Activated T-cell treated with anti-CD3 and anti-CD28 coated beads, Interleukin-2, amount 50 U/mL, for 72 hours (primary cell): ENCODE results near the gene LINS1. TPM values are rescaled to one million over a fixed set of nuclear protein-coding genes. Genes with fewer than 3 reads are reported as not detected.

ENCODE experiments used
- ATAC-seq, 2 donors: fragments of 150-1000 bp; cut with Tn5 transposase; replicated peaks in 1 of 2; 2 replicates each; pipeline ENCODE4 v1.10.0; 2021; ENCODE audit warnings: moderate library complexity in 2 of 2, mild to moderate bottlenecking in 1 of 2
- DNase-seq, 2 donors: peaks; one replicate each; pipeline ENCODE4 v3.0.0; 2021 to 2022; ENCODE audit warnings: mixed read lengths in 1 of 2
- H3K27ac Mint-ChIP-seq: one replicate; pipeline ENCODE4 v1.8.0; 2022; ENCODE audit warnings: mild to moderate bottlenecking, moderate library complexity, mixed read lengths
- H3K27me3 Mint-ChIP-seq: one replicate; pipeline ENCODE4 v1.8.0; 2022; ENCODE audit warnings: low read depth, mixed read lengths
- H3K36me3 Mint-ChIP-seq, 2 donors: one replicate each; pipeline ENCODE4 v1.8.0; 2022; ENCODE audit warnings: mixed read lengths in 2 of 2, mild to moderate bottlenecking in 1 of 2; ENCODE audit not compliant: insufficient read depth in 2 of 2
- H3K4me1 Mint-ChIP-seq: one replicate; pipeline ENCODE4 v1.8.0; 2022; ENCODE audit warnings: low read depth, mixed read lengths
- H3K4me3 Mint-ChIP-seq, 2 donors: one replicate each; pipeline ENCODE4 v1.8.0; 2022; ENCODE audit warnings: mild to moderate bottlenecking in 2 of 2, mixed read lengths in 2 of 2, moderate library complexity in 2 of 2
- H3K9me3 Mint-ChIP-seq, 2 donors: one replicate each; pipeline ENCODE4 v1.8.0; 2022; ENCODE audit warnings: mixed read lengths in 2 of 2
- total RNA-seq, 2 donors: library from RNA; stranded (reverse); gene quantifications; one replicate each; pipeline ENCODE4 v1.2.3, GENCODE V29; 2022

Gene LINS1
- total RNA-seq, 2 donors from 2014 or later: 41.6 to 51.2 TPM

DNA sequence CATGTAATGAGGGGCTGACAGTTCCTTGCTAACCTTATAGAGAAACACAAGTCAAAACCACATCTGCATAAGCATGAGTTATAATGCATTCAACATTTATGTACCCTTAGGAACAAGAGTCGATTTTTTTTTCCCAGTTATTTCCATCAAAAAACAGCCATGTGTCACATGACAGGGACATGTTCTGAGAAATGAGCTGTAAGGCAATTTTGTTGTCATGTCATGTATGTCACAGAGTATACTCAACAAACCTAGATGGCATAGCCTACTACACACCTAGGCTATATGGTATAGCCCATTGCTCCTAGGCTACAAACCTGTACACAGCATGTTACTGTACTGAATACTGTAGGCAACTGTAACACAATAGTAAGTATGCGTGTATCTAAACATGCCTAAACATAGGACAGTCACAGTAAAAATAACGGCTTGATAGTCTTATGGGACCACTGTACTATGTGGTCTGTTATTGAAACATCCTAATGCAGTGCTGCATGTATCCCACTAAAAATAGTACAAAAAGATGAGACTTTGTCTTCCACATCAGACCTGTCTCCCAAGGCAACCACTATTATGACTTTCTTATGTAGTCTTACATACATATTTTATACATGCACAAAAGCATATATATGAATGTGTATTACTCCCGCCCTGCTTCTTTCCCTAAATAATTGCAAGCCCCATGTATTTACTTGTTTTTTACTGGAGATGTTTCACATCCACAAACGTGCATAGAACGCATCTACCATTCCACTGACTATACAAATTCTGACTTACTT is 34.9 kb downstream of the LINS1 start:
- H3K36me3 Mint-ChIP-seq: peaks cover 4 to 27% of the 10 kb centered on the region in 2 donors
- no peak overlapping the region for H3K27ac Mint-ChIP-seq
- H3K9me3 Mint-ChIP-seq: no peaks in the 10 kb centered on the region
- no peak for ATAC-seq
- H3K4me1 Mint-ChIP-seq: peaks cover 20% of the 10 kb centered on the region
- DNase-seq: no peak
- no peak overlapping the region for H3K4me3 Mint-ChIP-seq
- no peaks in the 10 kb centered on the region for H3K27me3 Mint-ChIP-seq

DNA sequence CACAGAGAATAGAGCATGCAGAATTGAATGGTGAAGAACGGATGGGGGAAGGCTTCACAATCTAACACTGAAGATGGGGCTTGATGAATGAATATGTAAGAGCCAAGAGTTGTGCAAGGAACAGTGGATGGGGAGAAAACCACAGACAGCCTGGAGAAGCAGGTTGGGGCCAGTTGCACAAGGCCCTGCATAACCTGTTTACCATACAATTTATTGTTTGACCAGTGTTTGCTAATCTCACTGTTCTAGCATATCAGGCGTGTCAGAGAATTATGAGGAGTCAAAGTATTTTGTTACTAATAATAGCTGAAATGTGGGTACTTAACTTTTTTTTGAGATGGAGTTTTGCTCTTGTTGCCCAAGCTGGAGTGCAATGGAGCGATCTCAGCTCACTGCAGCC is 36.4 kb downstream of the LINS1 start:
- no peak overlapping the region for H3K4me3 Mint-ChIP-seq
- H3K4me1 Mint-ChIP-seq: peaks cover 6% of the 10 kb centered on the region
- H3K27ac Mint-ChIP-seq: no peak overlapping the region
- no peaks in the 10 kb centered on the region for H3K27me3 Mint-ChIP-seq
- H3K9me3 Mint-ChIP-seq: no peaks in the 10 kb centered on the region
- DNase-seq (no peak), ATAC-seq (no peak)
- H3K36me3 Mint-ChIP-seq: peaks cover 4 to 22% of the 10 kb centered on the region in 2 donors

DNA sequence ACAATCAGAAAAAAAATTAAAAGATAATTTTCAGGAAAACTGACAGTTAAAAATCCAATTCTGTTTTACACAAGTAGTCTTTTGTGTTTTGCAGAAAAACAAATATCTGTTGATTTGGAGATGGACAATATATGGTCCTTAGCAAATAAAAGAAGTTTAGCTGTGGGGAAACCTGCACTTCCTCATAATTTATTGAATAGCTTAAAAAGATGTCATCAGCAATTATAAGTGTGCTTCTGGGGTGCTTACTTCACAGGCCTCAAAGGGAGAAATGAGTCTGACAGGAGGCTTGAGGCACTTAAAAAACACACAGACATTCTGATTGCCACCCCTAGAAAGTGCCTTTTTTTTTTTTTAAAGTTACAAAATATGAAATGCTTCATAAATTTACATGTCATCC is 41.7 kb downstream of the LINS1 start:
- Mint-ChIP-seq H3K27me3 (no peaks in the 10 kb centered on the region), H3K36me3 (peaks cover 4 to 19% of the 10 kb centered on the region in 2 donors), H3K9me3 (no peaks in the 10 kb centered on the region), H3K4me1 (no peaks in the 10 kb centered on the region), H3K4me3 (no peak overlapping the region), H3K27ac (no peak overlapping the region)
- DNase-seq (no peak), ATAC-seq (no peak)

- Mint-ChIP-seq H3K27ac (no peak overlapping the region), H3K4me3 (no peak overlapping the region), H3K36me3 (peaks cover 2 to 17% of the 10 kb centered on the region in 2 donors), H3K4me1 (no peaks in the 10 kb centered on the region), H3K9me3 (no peaks in the 10 kb centered on the region), H3K27me3 (no peaks in the 10 kb centered on the region)
- DNase-seq (no peak), ATAC-seq (no peak)
Measured at GRCh38 chr15:100559330-100559729, 42.7 kb downstream of the LINS1 start.

DNA sequence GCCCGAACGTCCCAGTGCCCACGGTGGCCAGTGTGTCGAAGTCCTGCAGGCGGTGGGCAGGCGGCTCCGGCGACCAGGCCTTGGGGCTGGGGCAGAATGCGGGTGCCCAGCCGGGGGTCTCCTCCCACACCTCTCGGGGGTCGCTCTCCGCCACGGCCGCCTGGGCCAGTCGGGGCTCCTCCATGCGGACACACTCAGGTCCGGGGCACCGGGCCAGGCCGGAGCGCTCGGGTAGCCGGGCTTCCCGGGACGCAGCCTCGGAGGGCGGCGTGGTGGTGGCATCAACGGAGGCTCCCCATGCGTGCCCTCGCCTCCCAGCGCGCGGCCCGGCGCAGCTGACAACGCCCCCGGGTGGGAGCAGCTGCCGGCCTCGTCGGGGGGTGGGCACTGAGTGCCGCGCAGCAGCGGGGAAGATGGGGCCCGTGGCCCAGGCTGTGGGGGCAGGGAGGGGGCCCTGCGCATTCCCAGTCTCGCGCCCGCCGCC is 43.2 kb downstream of the LINS1 start:
- Mint-ChIP-seq H3K4me1 (no peaks in the 10 kb centered on the region), H3K4me3 (no peak overlapping the region), H3K27ac (no peak overlapping the region), H3K36me3 (peaks cover 2 to 18% of the 10 kb centered on the region in 2 donors), H3K27me3 (no peaks in the 10 kb centered on the region), H3K9me3 (no peaks in the 10 kb centered on the region)
- no peak for DNase-seq
- ATAC-seq: no peak

DNA sequence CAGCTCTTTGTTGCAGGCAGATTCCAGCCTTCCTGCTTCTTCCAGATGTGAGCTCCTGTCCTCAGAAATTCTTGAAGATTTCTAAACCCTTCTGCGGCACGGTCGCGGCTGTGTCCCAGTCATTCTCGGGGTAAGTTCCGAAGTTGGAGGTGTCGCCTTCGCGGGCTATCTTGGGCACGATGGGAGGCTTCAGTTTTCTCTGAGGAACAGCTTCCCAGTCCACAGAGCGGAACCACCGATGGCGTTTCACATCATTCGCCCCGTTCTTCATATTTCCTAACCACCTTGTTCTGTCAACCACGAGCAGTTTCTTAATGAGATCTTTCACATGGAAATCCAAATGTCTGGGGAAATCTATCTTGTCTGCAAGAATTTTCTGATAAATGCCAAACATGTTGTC is 48.5 kb downstream of the LINS1 start:
- no peaks in the 10 kb centered on the region for H3K4me1 Mint-ChIP-seq
- peaks cover 2 to 23% of the 10 kb centered on the region in 2 donors for H3K36me3 Mint-ChIP-seq
- ATAC-seq: no peak

DNA sequence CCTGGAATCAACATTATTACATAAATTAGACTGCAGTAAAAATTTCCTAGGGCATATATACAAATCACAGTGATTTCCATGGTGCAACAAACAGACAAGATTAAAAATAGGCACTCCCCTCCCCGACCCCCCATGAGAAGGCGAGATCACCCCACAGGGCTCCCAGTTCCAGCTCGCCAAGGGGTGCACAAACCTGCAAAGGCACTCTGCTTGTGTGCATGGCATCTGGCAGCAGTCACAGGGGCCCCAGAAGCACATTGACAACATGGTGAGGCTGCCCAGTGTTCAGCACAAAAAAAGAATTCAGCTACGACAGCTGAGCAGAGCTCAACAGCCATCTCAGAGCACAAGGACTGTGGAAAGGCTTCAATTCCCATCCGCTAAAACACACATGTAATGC is 54.0 kb downstream of the LINS1 start:
- DNase-seq: no peak
- H3K9me3 Mint-ChIP-seq: peaks cover 0 to 2% of the 10 kb centered on the region in 2 donors
- H3K4me1 Mint-ChIP-seq: no peaks in the 10 kb centered on the region
- H3K27me3 Mint-ChIP-seq: no peaks in the 10 kb centered on the region
- H3K4me3 Mint-ChIP-seq: no peak overlapping the region
- no peak overlapping the region for H3K27ac Mint-ChIP-seq
- ATAC-seq: no peak
- peaks cover under 1 to 11% of the 10 kb centered on the region in 2 donors for H3K36me3 Mint-ChIP-seq

More for the DNA sequence above, 48.5 kb downstream of the LINS1 start:
- no peak overlapping the region for H3K4me3 Mint-ChIP-seq
- no peaks in the 10 kb centered on the region for H3K27me3 Mint-ChIP-seq
- H3K27ac Mint-ChIP-seq: no peak overlapping the region
- DNase-seq: no peak
- H3K9me3 Mint-ChIP-seq: peaks cover 0 to 2% of the 10 kb centered on the region in 2 donors

GRCh38 chr15:100544946-100545345 is 57.0 kb downstream of the LINS1 start:
- no peak overlapping the region for H3K4me3 Mint-ChIP-seq
- no peak for ATAC-seq
- H3K4me1 Mint-ChIP-seq: no peaks in the 10 kb centered on the region
- H3K9me3 Mint-ChIP-seq: peaks cover 0 to 2% of the 10 kb centered on the region in 2 donors
- H3K27ac Mint-ChIP-seq: no peak overlapping the region
- H3K36me3 Mint-ChIP-seq: peaks cover 0 to 2% of the 10 kb centered on the region in 2 donors
- DNase-seq: no peak
- no peaks in the 10 kb centered on the region for H3K27me3 Mint-ChIP-seq

GRCh38 chr15:100544338-100544841 is 57.6 kb downstream of the LINS1 start:
- ATAC-seq (peak in 1 of 2 donors; percentile 41), DNase-seq (no peak)
- Mint-ChIP-seq H3K27me3 (no peaks in the 10 kb centered on the region), H3K4me1 (no peaks in the 10 kb centered on the region), H3K27ac (no peak overlapping the region), H3K4me3 (no peak overlapping the region), H3K9me3 (peaks cover 0 to 2% of the 10 kb centered on the region in 2 donors), H3K36me3 (peaks cover 0 to 2% of the 10 kb centered on the region in 2 donors)

DNA sequence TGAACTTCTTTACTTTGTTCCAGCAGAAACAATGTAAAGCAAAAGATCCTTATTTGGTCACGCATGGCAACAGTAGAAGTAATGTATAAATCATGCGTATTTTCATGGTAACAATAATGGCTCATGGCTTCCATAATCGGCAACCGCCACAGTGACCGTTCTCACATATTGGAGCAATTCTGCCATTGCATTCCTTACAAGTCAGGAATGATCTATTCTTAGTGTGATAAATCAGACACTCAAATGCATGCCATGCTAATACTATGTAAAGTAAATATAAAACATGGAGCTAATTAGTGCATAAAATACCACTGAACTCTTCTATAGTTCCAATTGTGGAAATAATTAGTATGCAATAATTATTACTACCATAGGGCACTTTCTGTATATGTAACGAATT is 59.7 kb downstream of the LINS1 start:
- peaks cover 3 to 6% of the 10 kb centered on the region in 2 donors for H3K9me3 Mint-ChIP-seq
- DNase-seq (no peak), ATAC-seq (no peak)
- H3K27me3 Mint-ChIP-seq: no peaks in the 10 kb centered on the region
- no peaks in the 10 kb centered on the region for H3K4me1 Mint-ChIP-seq
- no peak overlapping the region for H3K27ac Mint-ChIP-seq
- peaks cover 0 to 4% of the 10 kb centered on the region in 2 donors for H3K36me3 Mint-ChIP-seq
- no peak overlapping the region for H3K4me3 Mint-ChIP-seq

- no peak overlapping the region for H3K27ac Mint-ChIP-seq
- no peaks in the 10 kb centered on the region for H3K27me3 Mint-ChIP-seq
- peaks cover 0 to 4% of the 10 kb centered on the region in 2 donors for H3K36me3 Mint-ChIP-seq
- DNase-seq (no peak), ATAC-seq (no peak)
- no peaks in the 10 kb centered on the region for H3K4me1 Mint-ChIP-seq
- peaks cover 5 to 6% of the 10 kb centered on the region in 2 donors for H3K9me3 Mint-ChIP-seq
- H3K4me3 Mint-ChIP-seq: no peak overlapping the region
Measured at GRCh38 chr15:100537331-100537730, 64.7 kb downstream of the LINS1 start.

GRCh38 chr15:100536733-100537132 is 65.3 kb downstream of the LINS1 start:
- Mint-ChIP-seq H3K36me3 (peaks cover 0 to 4% of the 10 kb centered on the region in 2 donors), H3K4me3 (no peak overlapping the region), H3K27ac (no peak overlapping the region), H3K4me1 (no peaks in the 10 kb centered on the region), H3K27me3 (no peaks in the 10 kb centered on the region), H3K9me3 (peaks cover 5 to 6% of the 10 kb centered on the region in 2 donors)
- ATAC-seq (no peak), DNase-seq (no peak)

DNA sequence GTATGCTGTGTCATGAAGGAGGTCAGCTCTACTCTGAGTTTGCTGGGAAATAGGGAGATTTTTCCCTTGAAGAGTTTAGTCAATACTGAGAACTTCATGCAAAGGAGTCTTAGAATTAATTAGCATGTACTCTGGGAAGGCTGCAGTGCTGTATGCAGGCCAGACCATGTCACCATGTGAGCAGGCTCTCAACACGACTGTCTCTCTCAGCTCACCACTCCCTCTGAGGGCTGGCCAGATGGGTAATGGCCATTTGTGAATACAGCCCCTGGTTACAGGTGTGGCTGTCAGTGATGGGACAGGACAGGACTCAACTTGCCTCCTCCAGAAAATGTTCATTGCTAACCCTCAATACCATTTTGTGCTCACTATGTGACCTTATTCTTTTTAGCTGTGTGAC is 68.1 kb downstream of the LINS1 start:
- no peak overlapping the region for H3K4me3 Mint-ChIP-seq
- H3K4me1 Mint-ChIP-seq: peaks cover 9% of the 10 kb centered on the region
- peaks cover under 1 to 3% of the 10 kb centered on the region in 2 donors for H3K9me3 Mint-ChIP-seq
- H3K27ac Mint-ChIP-seq: no peak overlapping the region
- H3K36me3 Mint-ChIP-seq: peaks cover 0 to under 1% of the 10 kb centered on the region in 2 donors
- no peak for ATAC-seq
- DNase-seq: no peak
- H3K27me3 Mint-ChIP-seq: no peaks in the 10 kb centered on the region
